GM23248 (cell line): ENCODE results near the gene KIN.

ENCODE experiments used
- EZH2 ChIP-seq: fragments of 200-600 bp; sonication (generic); IDR thresholded peaks from 2 replicates; pipeline ENCODE4 v1.6.1; 2018; ENCODE audit warnings: antibody characterized with exemption, mild to moderate bottlenecking; ENCODE audit not compliant: insufficient read depth, poor library complexity, severe bottlenecking
- EZH2phosphoT487 ChIP-seq: fragments of 200-600 bp; sonication (generic); IDR thresholded peaks from 2 replicates; pipeline ENCODE4 v1.6.1; 2018; ENCODE audit warnings: antibody characterized with exemption, moderate library complexity, mild to moderate bottlenecking, low read depth; ENCODE audit not compliant: insufficient read depth

DNA sequence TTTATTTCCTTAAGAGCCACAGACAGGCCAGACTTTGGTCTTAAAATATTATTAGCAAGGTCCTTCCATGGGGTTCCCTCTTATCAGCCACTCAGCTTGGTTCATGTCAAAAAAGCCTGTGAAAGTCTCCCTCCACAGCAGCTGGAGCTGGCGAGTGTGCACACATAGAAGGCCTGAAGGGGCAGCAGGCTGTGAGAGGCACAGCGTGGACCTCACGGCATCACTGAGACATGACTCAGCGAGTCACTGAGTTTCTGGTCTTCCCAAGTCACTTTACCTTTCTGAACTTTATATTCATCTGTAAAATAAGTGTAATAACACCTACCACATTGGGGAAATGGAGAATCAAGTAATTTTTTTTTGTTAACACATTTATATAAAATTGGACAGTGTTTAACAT, 39.2 kb upstream of the KIN start:
- TF ChIP-seq EZH2phosphoT487 (no peak), EZH2 (no peak)
